PC-3 (cell line): Measurements from ENCODE around the gene COL25A1.

Experiments used
- EZH2 ChIP-seq: fragments of 300-600 bp; sonication (generic); IDR thresholded peaks from one replicate; pipeline ENCODE4 v1.6.1; 2017; ENCODE audit warnings: antibody characterized with exemption, mild to moderate bottlenecking, low read length; ENCODE audit not compliant: unreplicated experiment
- EZH2phosphoT487 ChIP-seq: fragments of 300-600 bp; sonication (generic); IDR thresholded peaks from 2 replicates; pipeline ENCODE4 v1.6.1; 2018; ENCODE audit warnings: mild to moderate bottlenecking, antibody characterized with exemption, low read length, borderline replicate concordance
- TF ChIP-seq, protein P1 (sequence below): fragments of 300-600 bp; sonication (generic); conservative IDR thresholded peaks from 2 replicates; pipeline ENCODE4 v1.5.1; 2017; ENCODE audit warnings: antibody characterized with exemption, low read depth, mild to moderate bottlenecking, low read length

DNA sequence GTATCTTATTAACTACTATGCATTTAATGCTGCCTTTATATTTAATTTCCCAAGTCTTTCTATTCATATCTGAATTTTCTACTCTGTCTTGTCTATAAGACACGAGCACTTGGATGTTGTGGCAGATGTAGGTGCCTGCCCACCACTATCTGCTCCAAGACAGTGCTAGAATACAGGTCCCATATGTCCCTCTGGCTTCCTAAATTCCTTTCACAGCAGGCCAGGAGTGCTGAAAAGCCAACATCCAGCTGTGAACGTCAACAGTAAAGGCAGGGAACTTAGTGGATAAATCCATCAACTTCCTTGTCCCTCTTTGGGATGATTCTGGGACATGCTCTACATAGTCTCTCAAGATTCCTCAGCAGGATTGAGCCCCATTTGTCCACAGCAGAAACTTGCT, 294.5 kb downstream of the COL25A1 start:
- TF ChIP-seq, protein P1, sequence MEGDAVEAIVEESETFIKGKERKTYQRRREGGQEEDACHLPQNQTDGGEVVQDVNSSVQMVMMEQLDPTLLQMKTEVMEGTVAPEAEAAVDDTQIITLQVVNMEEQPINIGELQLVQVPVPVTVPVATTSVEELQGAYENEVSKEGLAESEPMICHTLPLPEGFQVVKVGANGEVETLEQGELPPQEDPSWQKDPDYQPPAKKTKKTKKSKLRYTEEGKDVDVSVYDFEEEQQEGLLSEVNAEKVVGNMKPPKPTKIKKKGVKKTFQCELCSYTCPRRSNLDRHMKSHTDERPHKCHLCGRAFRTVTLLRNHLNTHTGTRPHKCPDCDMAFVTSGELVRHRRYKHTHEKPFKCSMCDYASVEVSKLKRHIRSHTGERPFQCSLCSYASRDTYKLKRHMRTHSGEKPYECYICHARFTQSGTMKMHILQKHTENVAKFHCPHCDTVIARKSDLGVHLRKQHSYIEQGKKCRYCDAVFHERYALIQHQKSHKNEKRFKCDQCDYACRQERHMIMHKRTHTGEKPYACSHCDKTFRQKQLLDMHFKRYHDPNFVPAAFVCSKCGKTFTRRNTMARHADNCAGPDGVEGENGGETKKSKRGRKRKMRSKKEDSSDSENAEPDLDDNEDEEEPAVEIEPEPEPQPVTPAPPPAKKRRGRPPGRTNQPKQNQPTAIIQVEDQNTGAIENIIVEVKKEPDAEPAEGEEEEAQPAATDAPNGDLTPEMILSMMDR = no peak
- no peak for TF ChIP-seq EZH2
- no peak for TF ChIP-seq EZH2phosphoT487
